ENCODE results near the gene AGBL2. TPM values are rescaled to one million over a fixed set of nuclear protein-coding genes. Genes with fewer than 3 reads are reported as not detected.
"Not testable (repeated sequence)": the region's sequence is repeated elsewhere in the genome, so short reads cannot be mapped to it uniquely, and the experiment has no call there.

Gene AGBL2
- total and polyA plus RNA-seq, 4 donors, result 0.36 to 3.6 (median 2.4) TPM

- no peak for TF ChIP-seq CTCF (IDR thresholded peaks at IDR 0.05; ENCODE audit: low read depth, low read length, missing input control)
Measured at GRCh38 chr11:47689480-47689879, 25.7 kb downstream of the AGBL2 start (continued).

- Histone ChIP-seq H3K4me3 (ENCODE audit: low read depth in 1 of 3, low read length in 3 of 3) (no peak overlapping the region), H3K27me3 (ENCODE audit: control insufficient read depth in 4 of 4, insufficient read depth in 4 of 4, low read length in 3 of 4) (no peaks in the 10 kb centered on the region), H3K27ac (ENCODE audit: low read depth in 1 of 2, low read length in 2 of 2) (no peak overlapping the region), H3K9ac (ENCODE audit: low read depth in 1 of 2, low read length in 2 of 2) (no peak overlapping the region), H3K4me1 (ENCODE audit: control insufficient read depth in 4 of 4, insufficient read depth in 4 of 4, low read length in 3 of 4) (peaks cover 0 to 1% (median 0%) of the 10 kb centered on the region in 4 donors), H3K9me3 (ENCODE audit: control insufficient read depth in 4 of 4, low read length in 3 of 4) (no peaks in the 10 kb centered on the region), H3K36me3 (ENCODE audit: control insufficient read depth in 4 of 4, insufficient read depth in 3 of 4, low read depth in 1 of 4, low read length in 3 of 4) (peaks cover 0 to 5% (median 5%) of the 10 kb centered on the region in 4 donors)
- no peak for DNase-seq (ENCODE audit: low spot score)
- WGBS, result 87% methylated on average over 2 of the region's 2 CpGs
- TF ChIP-seq HNF4G (IDR thresholded peaks at IDR 0.05) (no peak), MAX (IDR thresholded peaks at IDR 0.05) (no peak), NR2F2 (IDR thresholded peaks at IDR 0.05) (no peak), RAD21 (IDR thresholded peaks at IDR 0.05) (no peak)
Measured at GRCh38 chr11:47688991-47689390, 26.2 kb downstream of the AGBL2 start.

GRCh38 chr11:47688111-47688510, 27.1 kb downstream of the AGBL2 start:
- WGBS, result 92% methylated on average over 4 of the region's 4 CpGs
- no peak for DNase-seq (ENCODE audit: low spot score)
- no peaks in the 10 kb centered on the region for H3K27me3 ChIP-seq (ENCODE audit: control insufficient read depth in 4 of 4, insufficient read depth in 4 of 4, low read length in 3 of 4)
- no peak overlapping the region for H3K9ac ChIP-seq (ENCODE audit: low read depth in 1 of 2, low read length in 2 of 2)
- H3K9me3 ChIP-seq (ENCODE audit: control insufficient read depth in 4 of 4, low read length in 3 of 4), result no peaks in the 10 kb centered on the region
- H3K4me1 ChIP-seq (ENCODE audit: control insufficient read depth in 4 of 4, insufficient read depth in 4 of 4, low read length in 3 of 4), result peaks cover 0 to 1% (median 0%) of the 10 kb centered on the region in 4 donors
- H3K27ac ChIP-seq (ENCODE audit: low read depth in 1 of 2, low read length in 2 of 2), result no peak overlapping the region
- TF ChIP-seq ATF3 (IDR thresholded peaks at IDR 0.05), result no peak
- peaks cover 0 to 5% (median 5%) of the 10 kb centered on the region in 4 donors for H3K36me3 ChIP-seq (ENCODE audit: control insufficient read depth in 4 of 4, insufficient read depth in 3 of 4, low read depth in 1 of 4, low read length in 3 of 4)
- no peak overlapping the region for H3K4me3 ChIP-seq (ENCODE audit: low read depth in 1 of 3, low read length in 3 of 3)

- not testable (repeated sequence) for H3K9me3 ChIP-seq (ENCODE audit: control insufficient read depth in 4 of 4, low read length in 3 of 4); H3K27ac ChIP-seq (ENCODE audit: low read depth in 1 of 2, low read length in 2 of 2); H3K9ac ChIP-seq (ENCODE audit: low read depth in 1 of 2, low read length in 2 of 2); DNase-seq (ENCODE audit: low spot score); H3K27me3 ChIP-seq (ENCODE audit: control insufficient read depth in 4 of 4, insufficient read depth in 4 of 4, low read length in 3 of 4); H3K36me3 ChIP-seq (ENCODE audit: control insufficient read depth in 4 of 4, insufficient read depth in 3 of 4, low read depth in 1 of 4, low read length in 3 of 4); H3K4me3 ChIP-seq (ENCODE audit: low read depth in 1 of 3, low read length in 3 of 3); H3K4me1 ChIP-seq (ENCODE audit: control insufficient read depth in 4 of 4, insufficient read depth in 4 of 4, low read length in 3 of 4)
- WGBS, result 98% methylated on average over 3 of the region's 3 CpGs
Measured at GRCh38 chr11:47686704-47687103, 28.5 kb downstream of the AGBL2 start.

GRCh38 chr11:47686151-47686550, 29.0 kb downstream of the AGBL2 start:
- H3K36me3 ChIP-seq (ENCODE audit: control insufficient read depth in 4 of 4, insufficient read depth in 3 of 4, low read depth in 1 of 4, low read length in 3 of 4), result peaks cover 0 to 5% (median 5%) of the 10 kb centered on the region in 4 donors
- H3K9me3 ChIP-seq (ENCODE audit: control insufficient read depth in 4 of 4, low read length in 3 of 4), result no peaks in the 10 kb centered on the region
- no peak overlapping the region for H3K27ac ChIP-seq (ENCODE audit: low read depth in 1 of 2, low read length in 2 of 2)
- DNase-seq (ENCODE audit: low spot score), result no peak
- H3K4me1 ChIP-seq (ENCODE audit: control insufficient read depth in 4 of 4, insufficient read depth in 4 of 4, low read length in 3 of 4), result peaks cover 0 to 1% (median 0%) of the 10 kb centered on the region in 4 donors
- no peak overlapping the region for H3K4me3 ChIP-seq (ENCODE audit: low read depth in 1 of 3, low read length in 3 of 3)
- H3K9ac ChIP-seq (ENCODE audit: low read depth in 1 of 2, low read length in 2 of 2), result no peak overlapping the region
- no peaks in the 10 kb centered on the region for H3K27me3 ChIP-seq (ENCODE audit: control insufficient read depth in 4 of 4, insufficient read depth in 4 of 4, low read length in 3 of 4)
- 100% methylated on average over 1 of the region's 1 CpG for WGBS
- no peak for TF ChIP-seq MAX (IDR thresholded peaks at IDR 0.05)
- no peak for TF ChIP-seq HNF4G (IDR thresholded peaks at IDR 0.05)
- no peak for TF ChIP-seq YY1 (IDR thresholded peaks at IDR 0.05)
- TF ChIP-seq ZBTB33 (IDR thresholded peaks at IDR 0.05), result no peak
- TF ChIP-seq FOXA1 (IDR thresholded peaks at IDR 0.05), result no peak
- no peak for TF ChIP-seq REST (IDR thresholded peaks at IDR 0.05)
- no peak for TF ChIP-seq CTCF (IDR thresholded peaks at IDR 0.05; ENCODE audit: low read depth, low read length, missing input control)

All from liver (tissue), 9 donors.